A673 (cell line): ENCODE results near the gene LRRFIP1. TPM values are rescaled to one million over a fixed set of nuclear protein-coding genes. Genes with fewer than 3 reads are reported as not detected.

Experiments used
- BruUV-seq: library from RNA; stranded (reverse); fragments of 400-500 nt; replicated peaks from 2 replicates; lab custom pipeline; 2021; lab: Mats Ljungman, UMichigan
- CTCF ChIA-PET: fragments of 300-600 bp; sonication (Branson Sonifier 250); formaldehyde crosslinking; loops from one replicate; lab custom pipeline; 2022; ENCODE audit warnings: antibody characterized with exemption; lab: Charles Lee
- POLR2A ChIA-PET: fragments of 300-600 bp; sonication (Branson Sonifier 250); formaldehyde crosslinking; loops from one replicate; lab custom pipeline; 2022; ENCODE audit warnings: antibody characterized with exemption; ENCODE audit not compliant: low non-redundant PET; lab: Charles Lee
- DNase-seq: peaks from one replicate; pipeline ENCODE4 v3.0.0-alpha.2; 2015; ENCODE audit warnings: low spot score
- H3K27ac ChIP-seq: fragments of 200-600 bp; sonication (generic); 2 replicates; pipeline ENCODE4 v1.5.1; 2016; ENCODE audit warnings: mixed run types, low read depth, mild to moderate bottlenecking, mixed read lengths, antibody characterized with exemption, low read length; ENCODE audit not compliant: poor library complexity, severe bottlenecking
- H3K27me3 ChIP-seq: fragments of 200-600 bp; sonication (generic); replicated peaks from 2 replicates; pipeline ENCODE4 v1.6.1; 2017; ENCODE audit warnings: mixed run types, low read depth, mild to moderate bottlenecking, mixed read lengths, antibody characterized with exemption, low read length; ENCODE audit not compliant: insufficient read depth, poor library complexity
- H3K36me3 ChIP-seq: fragments of 200-600 bp; sonication (generic); 2 replicates; pipeline ENCODE4 v1.6.1; 2016; ENCODE audit warnings: mixed run types, mild to moderate bottlenecking, mixed read lengths, antibody characterized with exemption, low read length; ENCODE audit not compliant: insufficient read depth, poor library complexity, severe bottlenecking
- H3K4me1 ChIP-seq: fragments of 200-600 bp; sonication (generic); 2 replicates; pipeline ENCODE4 v1.6.1; 2017; ENCODE audit warnings: mixed run types, mild to moderate bottlenecking, mixed read lengths, antibody characterized with exemption, low read length; ENCODE audit not compliant: insufficient read depth, poor library complexity, severe bottlenecking
- H3K4me3 ChIP-seq: fragments of 200-600 bp; sonication (generic); 2 replicates; pipeline ENCODE4 v1.5.1; 2016; ENCODE audit warnings: low read depth, mixed run types, mild to moderate bottlenecking, mixed read lengths, low read length; ENCODE audit not compliant: poor library complexity, severe bottlenecking
- H3K9me3 ChIP-seq: fragments of 200-600 bp; sonication (generic); 2 replicates; pipeline ENCODE4 v1.6.1; 2016; ENCODE audit warnings: mixed run types, low read depth, mild to moderate bottlenecking, mixed read lengths, antibody characterized with exemption, low read length; ENCODE audit not compliant: poor library complexity, severe bottlenecking
- CTCF ChIP-seq: fragments of 300-800, 200-600 bp; sonication (generic); conservative IDR thresholded peaks from 2 replicates; pipeline ENCODE4 v1.5.1; 2017; ENCODE audit warnings: low read depth, mild to moderate bottlenecking, antibody characterized with exemption, low read length, moderate library complexity, mixed read lengths
- EZH2 ChIP-seq: fragments of 200-600 bp; sonication (generic); IDR thresholded peaks from 2 replicates; pipeline ENCODE4 v1.6.1; 2017; ENCODE audit warnings: borderline replicate concordance, low read depth, mild to moderate bottlenecking, mixed read lengths, antibody characterized with exemption, low read length; ENCODE audit not compliant: poor library complexity, severe bottlenecking
- intact Hi-C: fragments of 100-400 bp; cut with micrococcal nuclease; formaldehyde crosslinking; loops from one replicate; pipeline ENCODE4 v1.10.0; 2022; ENCODE audit not compliant: unreplicated experiment
- total RNA-seq: library from RNA; stranded (reverse); gene quantifications from 2 replicates; pipeline ENCODE4 v1.2.3, GENCODE V29; 2021

Gene LRRFIP1
- total RNA-seq, 1 experiment from 2014 or later, result 69.3 TPM

DNA sequence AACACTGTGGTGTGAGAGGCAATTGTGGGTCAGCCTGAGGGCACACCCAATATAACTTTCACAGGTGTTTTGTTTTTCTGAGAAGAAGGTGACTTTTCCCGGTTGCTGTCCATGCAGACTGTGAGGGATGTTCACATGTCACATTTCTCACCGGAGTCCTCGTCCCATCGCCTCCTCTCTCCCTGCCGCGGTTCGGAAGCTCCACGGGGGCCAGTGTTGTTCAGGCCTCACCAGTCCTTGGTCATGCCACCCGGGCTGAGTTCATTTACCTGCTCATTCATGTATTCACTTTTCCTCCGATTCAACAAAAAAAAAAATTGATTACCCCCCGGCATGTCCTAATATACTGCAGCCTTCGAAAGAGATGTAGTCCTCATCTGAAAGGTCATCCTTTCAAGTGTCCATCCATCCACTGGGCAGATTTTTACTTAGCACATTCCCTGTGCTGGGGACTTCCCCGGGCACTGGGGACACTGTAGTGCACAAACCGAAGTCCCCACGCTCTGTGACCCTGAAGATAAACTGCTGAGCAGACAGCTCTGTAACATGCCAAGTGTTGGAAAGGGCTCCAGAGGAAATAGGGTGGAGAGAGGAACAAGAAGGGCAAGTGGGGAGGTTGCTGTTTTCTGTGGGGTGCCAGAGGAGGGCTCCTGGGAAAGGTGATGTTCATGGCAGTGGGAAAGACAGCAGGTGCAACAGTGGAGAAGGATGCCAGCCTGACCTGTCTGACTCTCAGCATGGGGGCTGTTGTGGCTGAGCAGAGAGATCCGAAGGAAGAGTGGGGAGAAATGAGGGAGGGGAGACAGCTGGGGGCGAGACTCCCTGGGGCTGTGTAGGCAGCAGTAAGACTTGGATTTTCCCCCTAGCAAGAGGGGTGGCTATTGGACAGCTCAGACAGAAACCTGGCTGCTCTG is 22.4 kb downstream of the LRRFIP1 start:
- ChIA-PET CTCF (no interaction called here), POLR2A (no interaction called here)
- H3K9me3 ChIP-seq, result peaks cover 3% of the 10 kb centered on the region
- no peaks in the 10 kb centered on the region for H3K36me3 ChIP-seq
- no peaks in the 10 kb centered on the region for H3K27me3 ChIP-seq
- TF ChIP-seq CTCF (no peak), EZH2 (no peak)
- intact Hi-C loops, result no loop called here
- BruUV-seq, result no TSS peak
- no peak overlapping the region for H3K4me3 ChIP-seq
- DNase-seq, result no peak
- no peak overlapping the region for H3K27ac ChIP-seq
- H3K4me1 ChIP-seq, result no peaks in the 10 kb centered on the region

GRCh38 chr2:237650455-237650850 is 23.1 kb downstream of the LRRFIP1 start:
- no peaks in the 10 kb centered on the region for H3K27me3 ChIP-seq
- no peak overlapping the region for H3K27ac ChIP-seq
- TF ChIP-seq EZH2 (no peak), CTCF (no peak)
- H3K4me1 ChIP-seq, result no peaks in the 10 kb centered on the region
- peaks cover 3% of the 10 kb centered on the region for H3K9me3 ChIP-seq
- BruUV-seq, result no TSS peak
- H3K36me3 ChIP-seq, result no peaks in the 10 kb centered on the region
- intact Hi-C loops, result no loop called here
- no peak for DNase-seq
- ChIA-PET CTCF (no interaction called here), POLR2A (no interaction called here)
- H3K4me3 ChIP-seq, result no peak overlapping the region

GRCh38 chr2:237651761-237652160 is 24.4 kb downstream of the LRRFIP1 start:
- CTCF ChIA-PET, result no interaction called here
- no peak overlapping the region for H3K4me3 ChIP-seq
- H3K27ac ChIP-seq, result no peak overlapping the region
- no peaks in the 10 kb centered on the region for H3K4me1 ChIP-seq
- no peak for DNase-seq
- H3K9me3 ChIP-seq, result peaks cover 5% of the 10 kb centered on the region
- intact Hi-C loops, result no loop called here
- no peaks in the 10 kb centered on the region for H3K27me3 ChIP-seq
- BruUV-seq, result no TSS peak
- TF ChIP-seq CTCF (no peak), EZH2 (no peak)
- POLR2A ChIA-PET, result no interaction called here
- H3K36me3 ChIP-seq, result no peaks in the 10 kb centered on the region
